Hematopoietic multipotent progenitor cell treated with erythropoietin and hydrocortisone succinate and interleukin-3 and kit ligand, for 8 days (in vitro differentiated cells): ENCODE results near the gene TMEFF2.
"Not testable (repeated sequence)": the region's sequence is repeated elsewhere in the genome, so short reads cannot be mapped to it uniquely, and the experiment has no call there.

Experiments
- DNase-seq: peaks from one replicate; pipeline ENCODE4 v3.0.0-alpha.2; 2015

TMEFF2 gene

DNA sequence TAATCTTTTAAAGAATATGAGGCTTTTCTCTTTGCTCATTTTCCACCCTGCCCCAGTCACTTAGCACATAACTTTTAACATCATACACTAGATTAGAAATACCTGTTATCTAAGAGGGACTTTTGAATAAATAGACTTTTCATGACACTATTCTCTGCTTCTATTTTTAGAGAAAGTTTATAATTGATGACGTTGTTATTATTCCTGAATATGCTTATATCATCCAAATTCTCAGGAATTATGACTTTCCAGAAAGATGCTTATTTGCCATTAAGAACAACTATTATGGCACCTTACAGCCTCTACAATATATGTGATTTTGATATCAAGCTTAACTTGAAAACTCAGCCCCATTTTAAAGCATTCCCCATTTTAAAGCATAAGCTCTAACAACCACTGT lies 11.4 kb downstream of the TMEFF2 start:
- DNase-seq: no peak

DNA sequence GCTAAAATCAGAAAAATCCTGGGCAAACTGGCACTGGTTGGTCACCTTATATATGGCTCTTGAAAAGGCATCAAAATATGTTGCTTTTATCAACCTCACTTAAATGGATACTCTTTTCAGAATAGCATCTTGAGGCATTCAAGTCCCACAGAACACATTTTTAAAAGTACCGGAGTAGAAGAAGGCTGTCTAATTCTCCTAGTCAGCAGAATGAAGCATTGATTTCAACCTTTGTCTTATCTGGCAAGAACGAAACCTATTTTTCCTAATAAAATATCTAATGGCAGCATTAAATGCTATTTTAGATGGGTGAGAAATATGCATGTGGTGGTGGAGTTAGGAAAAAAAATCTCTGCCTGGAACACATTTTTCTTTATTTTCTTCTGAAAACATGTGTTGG lies 27.8 kb downstream of the TMEFF2 start:
- no peak for DNase-seq

DNA sequence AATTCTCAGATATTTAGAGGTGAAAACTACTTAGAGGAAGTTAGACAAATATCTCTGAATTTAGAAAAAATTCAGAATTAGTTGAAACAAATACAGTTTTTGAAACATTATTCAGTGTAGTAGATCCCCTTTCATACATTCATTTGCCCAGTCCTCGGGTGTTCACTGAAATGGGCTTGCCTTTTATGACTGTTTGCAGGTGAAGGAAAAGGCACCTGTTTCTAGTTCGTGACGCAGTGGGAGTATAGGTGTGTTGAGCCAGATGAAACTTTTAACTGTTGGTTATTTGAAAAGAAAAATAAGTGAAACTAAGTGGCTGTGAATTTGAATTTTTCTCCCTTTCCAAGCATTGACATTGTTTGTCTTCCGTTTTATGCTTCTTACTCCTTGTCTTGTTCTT lies 28.9 kb downstream of the TMEFF2 start:
- DNase-seq: no peak

GRCh38 chr2:192162392-192163042 lies 32.2 kb downstream of the TMEFF2 start:
- peak; percentile 75 for DNase-seq

- no peak for DNase-seq
Observed at GRCh38 chr2:192161656-192162290, 33.0 kb downstream of the TMEFF2 start.

- DNase-seq: no peak
Observed at GRCh38 chr2:192159736-192160135, 35.0 kb downstream of the TMEFF2 start.

GRCh38 chr2:192159208-192159607 lies 35.5 kb downstream of the TMEFF2 start:
- no peak for DNase-seq

- no peak for DNase-seq
Observed at GRCh38 chr2:192157776-192158175, 37.0 kb downstream of the TMEFF2 start.

DNA sequence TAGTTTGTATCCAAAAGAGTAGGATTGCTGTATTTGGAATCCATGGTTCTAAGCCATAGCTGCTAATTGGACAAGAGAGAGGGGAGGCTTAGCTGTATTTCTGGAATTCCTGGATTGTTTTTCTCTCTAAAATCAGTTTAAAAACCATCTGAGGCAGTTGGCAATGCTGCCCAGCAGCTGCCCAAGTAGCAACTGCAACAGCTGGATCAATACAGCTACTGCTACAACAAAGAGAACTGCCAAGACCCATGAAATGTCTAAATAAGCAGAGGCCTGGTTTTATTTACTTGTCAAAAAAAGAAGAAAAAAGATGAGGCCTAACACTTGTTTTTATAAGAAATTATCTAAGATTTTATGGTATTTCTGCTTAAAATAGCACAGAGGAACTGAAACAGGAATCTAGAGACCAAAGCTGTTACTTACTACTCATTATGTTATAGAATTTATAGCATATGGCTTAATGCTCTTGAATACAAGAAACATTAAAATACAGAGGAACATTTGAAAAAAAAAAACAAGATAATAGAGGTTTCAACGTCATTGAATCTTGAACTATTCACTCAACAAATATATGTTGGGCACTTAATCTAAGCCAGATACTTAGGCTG lies 39.1 kb downstream of the TMEFF2 start:
- DNase-seq: no peak

- no peak for DNase-seq
Observed at GRCh38 chr2:192153561-192153960, 41.2 kb downstream of the TMEFF2 start.

GRCh38 chr2:192151853-192152252 lies 42.9 kb downstream of the TMEFF2 start:
- DNase-seq: no peak

DNA sequence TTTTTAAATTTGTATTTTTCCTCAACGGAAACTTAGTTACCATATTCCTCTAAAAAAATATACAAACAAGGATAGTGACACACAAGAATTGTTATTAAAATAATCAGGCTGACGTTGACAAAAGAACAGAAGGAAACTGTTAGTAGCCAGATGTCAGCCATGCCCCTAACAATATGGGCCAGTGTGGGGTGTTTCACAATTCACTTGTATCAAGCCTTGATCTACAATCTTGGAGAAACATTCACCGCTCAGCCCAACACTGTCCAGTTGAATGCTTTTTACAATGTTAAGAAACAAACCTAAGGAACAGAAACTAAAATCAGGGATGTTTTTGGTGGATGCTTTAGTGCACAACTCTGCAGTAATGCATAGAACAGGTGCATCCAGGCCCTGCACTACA lies 44.6 kb downstream of the TMEFF2 start:
- DNase-seq: no peak

DNA sequence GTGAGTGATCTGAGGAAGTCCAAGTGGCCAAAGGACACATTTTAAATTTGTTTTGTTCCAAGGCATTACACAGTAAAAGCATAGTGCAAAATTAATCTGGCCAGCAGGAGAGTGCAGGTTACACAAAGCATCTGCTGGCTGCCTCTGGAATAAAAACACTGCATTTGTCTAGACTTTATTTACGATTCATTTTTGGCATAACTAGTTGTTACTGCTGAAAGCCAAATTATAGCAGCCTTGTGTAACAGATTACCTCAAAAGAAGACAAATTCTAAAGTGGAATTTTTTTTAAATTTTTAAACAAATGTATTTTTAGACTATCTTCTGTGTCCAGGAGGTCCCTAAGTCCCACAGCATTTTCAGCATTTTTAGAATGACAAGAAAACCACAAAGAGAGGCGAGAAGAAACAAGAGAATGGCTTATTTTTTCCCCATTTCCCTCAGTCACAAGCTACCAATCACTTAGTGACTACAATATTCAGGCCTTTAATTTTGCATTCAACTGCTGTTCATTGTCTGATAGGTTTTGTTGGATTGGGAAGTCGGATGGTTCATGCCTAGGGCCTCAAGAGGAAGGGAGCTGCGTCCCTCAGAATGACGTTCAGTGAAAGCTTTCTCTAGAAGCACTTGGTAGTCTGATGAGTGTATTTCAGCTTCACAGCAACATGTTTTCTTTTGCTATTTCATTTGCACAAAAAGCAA lies 46.0 kb downstream of the TMEFF2 start:
- no peak for DNase-seq

DNA sequence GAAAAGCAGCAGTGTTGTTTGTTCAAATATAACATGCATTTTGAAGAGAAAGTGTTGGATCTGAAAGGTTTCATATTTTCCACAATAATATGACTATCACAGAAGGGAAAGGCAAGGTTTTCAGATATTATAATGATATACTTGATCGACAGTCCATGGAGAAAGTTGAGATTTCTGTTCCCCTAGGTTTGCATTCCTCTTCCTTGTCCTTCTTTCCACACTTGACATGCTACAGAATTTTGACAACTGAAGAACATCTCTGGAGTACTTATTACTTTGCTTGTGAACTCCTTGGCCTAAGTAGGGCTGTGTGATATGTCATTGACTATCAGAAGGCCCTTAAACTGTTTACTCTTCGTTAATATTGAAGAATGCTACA lies 46.5 kb downstream of the TMEFF2 start:
- DNase-seq: no peak

DNA sequence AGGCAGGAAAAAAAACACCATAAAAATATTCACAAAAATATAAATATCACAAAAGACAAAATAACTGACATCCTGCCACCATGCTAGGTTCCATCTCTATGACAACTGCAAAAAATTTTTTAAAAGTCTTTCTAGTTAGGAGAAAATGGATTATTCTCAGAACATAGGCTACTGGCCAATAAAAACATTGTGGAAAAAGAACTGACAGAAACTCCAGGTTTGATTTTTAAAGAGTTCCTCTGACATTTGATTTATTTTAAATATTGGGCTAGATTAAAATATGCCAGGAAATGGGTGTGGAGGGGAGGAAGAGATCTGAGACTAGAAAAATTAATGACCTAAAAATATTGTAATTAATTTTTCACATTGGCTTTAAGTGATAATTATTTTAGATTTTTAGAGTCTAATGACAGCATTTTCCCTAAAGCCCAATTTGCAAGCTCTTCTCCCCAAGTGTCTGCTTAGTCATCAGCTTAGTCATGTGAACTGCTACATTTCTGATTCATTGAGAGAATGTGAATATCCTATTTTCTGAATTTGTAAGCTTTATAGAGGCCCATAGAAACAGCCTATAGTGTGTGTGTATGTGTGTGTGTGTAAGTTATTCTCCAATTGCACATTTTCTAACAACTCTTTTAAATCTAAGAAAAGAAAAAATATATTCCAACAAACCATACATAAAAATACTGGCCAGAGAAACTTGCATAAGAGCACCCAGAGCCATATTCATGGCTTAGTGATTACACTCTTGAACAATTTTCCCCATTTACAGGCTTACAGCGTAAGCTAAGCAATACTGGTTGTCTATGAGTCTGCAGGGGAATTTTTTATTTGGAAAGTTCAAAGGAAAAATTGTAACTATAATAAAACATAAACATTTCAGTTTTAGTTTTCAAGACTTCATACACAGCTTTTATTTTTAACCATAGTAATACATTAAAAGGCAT lies 48.4 kb downstream of the TMEFF2 start:
- no peak for DNase-seq

DNA sequence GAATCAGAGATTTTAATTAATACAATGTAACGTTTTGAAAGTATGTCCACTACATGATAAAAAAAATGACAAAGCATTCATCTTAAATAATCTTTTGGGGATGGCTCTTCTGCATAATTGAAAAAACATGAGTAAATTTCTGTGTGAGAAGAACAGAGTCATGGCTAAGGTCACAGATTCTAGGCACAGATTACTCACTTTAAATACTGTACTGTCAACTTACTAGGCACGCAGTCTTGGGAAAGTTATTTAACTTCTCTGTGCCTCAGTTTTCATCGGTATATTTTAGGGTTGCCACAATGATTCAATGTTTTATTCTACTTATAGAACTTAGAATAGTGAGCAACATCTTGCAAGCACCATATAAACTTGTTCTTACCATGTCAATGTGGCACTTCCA lies 49.2 kb downstream of the TMEFF2 start:
- no peak for DNase-seq

GRCh38 chr2:192140236-192140839 lies 54.4 kb downstream of the TMEFF2 start:
- no peak for DNase-seq

GRCh38 chr2:192139813-192140212 lies 54.9 kb downstream of the TMEFF2 start:
- DNase-seq: no peak

GRCh38 chr2:192137451-192137850 lies 57.3 kb downstream of the TMEFF2 start:
- no peak for DNase-seq

DNA sequence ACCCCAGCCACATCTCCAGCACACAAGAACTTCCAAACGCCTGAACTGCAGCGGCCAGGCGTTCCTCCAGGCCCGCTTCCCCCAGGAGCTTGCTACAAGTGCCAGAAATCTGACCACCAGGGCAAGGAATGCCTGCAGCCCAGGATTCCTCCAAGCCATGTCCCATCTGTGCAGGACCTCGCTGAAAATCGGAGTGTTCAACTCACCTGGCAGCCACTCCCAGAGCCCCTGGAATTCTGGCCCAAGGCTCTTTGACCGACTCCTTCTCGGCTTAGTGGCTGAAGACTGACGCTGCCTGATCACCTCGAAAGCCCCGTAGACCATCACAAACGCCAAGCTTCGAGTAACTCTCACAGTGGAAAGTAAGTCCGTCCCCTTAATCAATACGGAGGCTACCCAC lies 62.1 kb downstream of the TMEFF2 start:
- not testable (repeated sequence) for DNase-seq

DNA sequence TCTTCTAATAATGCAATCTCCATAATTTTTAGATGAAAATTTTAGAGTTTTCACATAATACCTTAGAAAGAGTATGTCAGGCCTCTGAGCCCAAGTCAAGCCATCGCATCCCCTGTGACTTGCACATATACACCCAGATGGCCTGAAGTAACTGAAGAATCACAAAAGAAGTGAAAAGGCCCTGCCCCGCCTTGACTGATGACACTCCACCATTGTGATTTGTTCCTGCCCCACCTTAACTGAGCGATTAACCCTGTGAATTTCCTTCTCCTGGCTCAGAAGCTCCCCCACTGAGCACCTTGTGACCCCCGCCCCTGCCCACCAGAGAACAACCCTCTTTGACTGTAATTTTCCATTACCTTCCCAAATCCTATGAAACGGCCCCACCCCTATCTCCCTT lies 64.4 kb downstream of the TMEFF2 start:
- not testable (repeated sequence) for DNase-seq

GRCh38 chr2:192128655-192129054 lies 66.1 kb downstream of the TMEFF2 start:
- DNase-seq: no peak
